HG02642 (cell line): ENCODE results near the gene ZNF490.
"Not testable (repeated sequence)": the region's sequence is repeated elsewhere in the genome, so short reads cannot be mapped to it uniquely, and the experiment has no call there.

Experiments used
- ATAC-seq: cut with Tn5 transposase; IDR thresholded peaks from one replicate; pipeline ENCODE4 v1.9.1; 2021; ENCODE audit warnings: mild to moderate bottlenecking; ENCODE audit not compliant: unreplicated experiment, poor library complexity

ZNF490 gene

DNA sequence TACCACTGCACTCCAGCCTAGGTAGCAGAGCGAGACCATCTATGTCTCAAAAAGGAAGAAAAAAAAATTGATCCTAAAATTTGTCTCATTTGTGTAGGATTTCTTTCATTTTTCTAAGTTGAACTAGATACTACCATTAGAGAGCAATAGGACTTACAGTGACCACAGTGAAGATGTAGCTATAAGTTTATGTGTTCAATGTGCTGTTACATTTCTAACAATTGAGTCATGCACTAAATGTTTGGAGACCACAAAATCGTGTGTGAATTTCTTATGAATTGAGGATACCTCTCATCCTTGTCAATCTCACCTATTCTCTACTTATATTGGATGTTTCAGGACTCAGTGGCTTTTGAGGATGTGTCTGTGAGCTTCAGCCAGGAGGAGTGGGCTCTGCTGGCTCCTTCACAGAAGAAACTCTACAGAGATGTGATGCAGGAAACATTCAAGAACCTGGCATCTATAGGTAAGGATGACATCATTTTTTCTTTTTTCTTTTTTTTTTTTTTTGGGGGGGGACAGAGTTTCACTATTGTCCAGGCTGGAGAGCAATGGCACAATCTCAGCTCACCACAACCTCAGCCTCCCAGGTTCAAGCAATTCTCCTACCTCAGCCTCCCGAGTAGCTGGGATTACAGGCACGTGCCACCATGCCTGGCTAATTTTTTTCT lies 12.9 kb upstream of the ZNF490 start:
- no peak for ATAC-seq

DNA sequence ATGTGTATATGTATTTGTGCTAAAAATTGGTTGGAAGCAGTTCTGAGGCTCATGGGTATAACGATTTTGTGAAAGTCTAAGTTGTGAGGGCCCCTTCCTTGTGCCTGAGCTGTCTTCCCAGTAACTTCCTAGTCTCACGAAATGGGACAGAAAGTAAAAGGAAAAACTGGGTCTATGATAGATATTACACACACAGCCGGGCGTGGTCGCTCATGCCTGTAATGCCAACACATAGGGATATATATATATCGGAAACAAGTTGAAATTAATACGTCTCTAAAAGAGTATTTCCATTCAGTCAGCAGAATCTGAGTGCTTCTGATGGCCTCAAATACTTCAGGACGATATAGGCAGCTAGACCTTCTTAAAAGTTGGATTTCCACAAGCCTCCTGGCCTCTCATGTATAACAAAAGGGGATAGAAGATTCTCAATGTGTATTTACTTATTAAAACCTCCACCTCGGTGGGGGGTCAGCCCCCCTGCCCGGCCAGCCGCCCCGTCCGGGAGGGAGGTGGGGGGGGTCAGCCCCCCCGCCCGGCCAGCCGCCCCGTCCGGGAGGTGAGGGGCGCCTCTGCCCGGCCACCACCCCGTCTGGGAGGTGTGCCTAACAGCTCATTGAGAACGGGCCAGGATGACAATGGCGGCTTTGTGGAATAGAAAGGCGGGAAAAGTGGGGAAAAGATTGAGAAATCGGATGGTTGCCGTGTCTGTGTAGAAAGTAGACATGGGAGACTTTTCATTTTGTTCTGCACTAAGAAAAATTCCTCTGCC lies 10.8 kb upstream of the ZNF490 start:
- ATAC-seq, result not testable (repeated sequence)

DNA sequence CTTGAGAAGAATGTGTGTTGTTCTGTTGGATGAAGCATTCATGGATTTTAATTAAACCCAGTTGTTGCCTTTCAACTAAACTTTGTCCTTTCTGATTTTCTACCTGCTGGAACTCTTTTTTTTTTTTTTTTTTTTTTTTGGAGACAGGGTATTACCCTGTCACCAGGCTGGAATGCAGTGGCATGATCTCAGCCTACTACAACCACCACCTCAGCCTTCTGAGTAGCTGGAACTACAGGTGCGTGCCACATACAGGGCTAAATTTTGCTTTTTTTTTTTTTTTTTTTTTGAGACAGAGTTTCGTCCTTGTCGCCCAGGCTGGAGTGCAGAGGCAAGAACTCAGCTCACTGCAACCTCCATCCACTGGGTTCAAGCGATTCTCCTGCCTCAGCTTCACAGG lies 7.0 kb upstream of the ZNF490 start:
- ATAC-seq, result no peak

- ATAC-seq, result no peak
Observed at GRCh38 chr19:12611361-12611699, 717 bp upstream of the ZNF490 start.

GRCh38 chr19:12607631-12608030 lies 3.0 kb downstream of the ZNF490 start:
- ATAC-seq, result no peak

GRCh38 chr19:12606796-12607195 lies 3.8 kb downstream of the ZNF490 start:
- no peak for ATAC-seq

GRCh38 chr19:12603714-12604113 lies 6.9 kb downstream of the ZNF490 start:
- peak; percentile 51 for ATAC-seq

GRCh38 chr19:12597594-12597993 lies 13.0 kb downstream of the ZNF490 start:
- ATAC-seq, result no peak

DNA sequence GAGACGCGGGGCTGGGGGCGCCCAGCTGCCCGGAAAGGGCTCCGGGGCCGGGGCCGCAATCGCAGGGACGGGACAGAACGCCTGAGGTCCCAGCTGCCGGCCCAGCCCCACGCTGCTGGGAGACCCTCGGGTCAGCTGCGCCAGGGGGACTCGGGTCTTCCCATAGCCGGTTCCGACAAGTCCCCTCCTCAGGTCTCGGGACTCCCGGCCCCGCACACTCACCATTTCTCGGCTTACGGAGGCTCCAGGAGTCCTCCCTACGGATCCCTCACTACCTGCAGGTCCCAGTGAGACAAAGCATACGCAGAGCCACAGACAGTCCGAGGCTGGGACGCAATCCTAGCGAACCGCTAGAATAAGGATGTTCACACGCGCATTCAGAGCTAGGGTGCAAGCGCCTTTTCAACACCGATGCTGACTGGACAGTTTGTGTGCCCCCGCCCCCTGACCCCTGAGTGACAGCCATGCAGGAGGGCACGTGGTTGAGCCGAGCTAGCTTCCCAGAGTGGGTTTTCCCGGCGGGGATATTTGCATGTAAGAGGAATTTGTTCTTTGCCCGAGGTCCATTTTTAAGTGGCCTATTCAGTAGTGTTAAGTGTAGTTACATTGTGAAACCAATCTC lies 13.6 kb downstream of the ZNF490 start:
- ATAC-seq, result no peak

- no peak for ATAC-seq
Observed at GRCh38 chr19:12596485-12596884, 14.1 kb downstream of the ZNF490 start.

- no peak for ATAC-seq
Observed at GRCh38 chr19:12581100-12581499, 29.5 kb downstream of the ZNF490 start.

- ATAC-seq, result no peak
Observed at GRCh38 chr19:12580180-12580694, 30.4 kb downstream of the ZNF490 start.

GRCh38 chr19:12578641-12579040 lies 32.0 kb downstream of the ZNF490 start:
- ATAC-seq, result no peak

DNA sequence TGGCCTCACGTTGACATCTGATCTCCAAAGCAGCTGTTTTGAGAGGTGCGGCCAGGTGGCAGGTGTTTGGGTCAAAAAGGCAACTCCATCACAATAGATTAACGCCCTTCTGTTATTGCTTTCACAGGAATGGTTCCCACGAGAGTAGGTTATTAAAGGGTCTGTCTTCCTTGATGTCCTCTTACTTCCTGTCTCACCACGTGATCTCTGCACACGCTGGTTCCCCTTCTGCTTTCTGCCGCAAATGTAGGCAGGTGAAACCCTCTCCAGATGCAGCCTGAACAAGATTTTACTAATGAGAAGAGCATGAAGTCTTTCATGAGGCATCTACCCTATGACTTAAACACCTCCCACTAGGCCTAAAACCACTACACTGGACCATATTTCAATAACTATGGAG lies 36.6 kb downstream of the ZNF490 start:
- no peak for ATAC-seq

- no peak for ATAC-seq
Observed at GRCh38 chr19:12567951-12568350, 42.7 kb downstream of the ZNF490 start.

- ATAC-seq, result not testable (repeated sequence)
Observed at GRCh38 chr19:12566380-12566779, 44.2 kb downstream of the ZNF490 start.

- ATAC-seq, result peak; percentile 60
Observed at GRCh38 chr19:12564016-12564664, 46.5 kb downstream of the ZNF490 start.

GRCh38 chr19:12555456-12555930 lies 55.1 kb downstream of the ZNF490 start:
- ATAC-seq, result no peak

DNA sequence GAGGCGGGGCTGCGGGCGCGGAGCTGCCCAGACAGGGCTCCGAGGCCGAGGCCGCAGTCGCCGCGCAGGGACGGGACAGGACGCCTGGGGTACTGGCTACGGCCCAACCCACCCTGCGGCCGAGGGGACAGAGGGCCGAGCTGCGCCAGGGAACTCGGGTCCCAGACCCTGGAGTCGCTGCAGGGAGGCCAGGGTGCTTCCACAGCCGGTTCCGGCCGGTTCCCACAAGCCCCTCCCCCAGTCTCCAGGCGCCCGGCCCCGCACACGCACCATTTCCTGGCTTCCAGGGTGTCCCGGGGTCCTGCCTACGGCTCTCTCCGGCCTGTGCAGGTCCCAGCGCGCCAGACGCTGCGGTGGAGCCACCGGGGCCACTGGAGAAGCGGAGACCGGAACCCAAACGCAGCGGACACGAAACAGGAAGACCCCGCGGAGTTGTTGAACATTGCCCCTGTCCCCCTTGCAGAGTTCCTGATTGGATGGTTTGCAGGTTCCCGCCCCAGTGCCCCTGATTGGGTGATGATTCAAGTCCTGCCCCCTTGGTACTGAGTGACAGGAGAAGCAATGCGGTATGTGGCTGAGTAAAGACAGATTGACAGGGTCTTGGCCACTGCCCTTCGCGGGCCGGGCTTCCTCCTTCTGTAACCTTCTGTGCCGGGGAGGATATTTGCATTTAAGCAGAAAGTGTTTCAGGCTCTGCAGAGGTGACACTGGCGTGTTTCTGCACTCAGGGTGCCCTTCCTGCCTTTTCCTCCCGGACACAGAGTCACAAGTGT lies 59.4 kb downstream of the ZNF490 start, which contains the start of gene ZNF564:
Gene ZNF564, minus strand, starts transcription at position 423 of the 773 bp plus-strand sequence. Its CDS starts 150 bp downstream, at position 273.
- ATAC-seq, result peak; percentile 98

DNA sequence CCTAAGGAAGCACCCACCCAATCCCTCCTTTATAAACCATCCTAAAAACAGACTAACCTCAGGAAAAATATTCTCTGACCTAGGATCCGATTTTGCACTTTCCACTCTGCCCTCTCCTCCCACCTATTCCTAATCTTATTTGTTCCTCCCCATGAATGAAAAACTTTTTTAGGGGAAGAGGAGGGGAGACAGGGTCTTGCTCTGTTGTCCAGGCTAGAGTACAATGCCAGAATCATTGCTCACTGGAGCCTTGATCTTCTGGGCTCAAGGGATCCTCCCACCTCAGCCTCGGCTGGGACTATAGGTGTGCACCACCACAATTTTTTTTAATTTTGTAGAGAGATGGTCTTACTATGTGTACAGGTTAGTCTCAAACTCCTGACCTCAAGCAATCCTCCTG lies 63.7 kb downstream of the ZNF490 start:
- no peak for ATAC-seq
